ENCODE measurements around the gene ZNF689.

ZNF689 gene

GRCh38 chr16:30656974-30657865, 47.0 kb upstream of the ZNF689 start (continued):
- TF ChIP-seq TSHZ1 (tag by site-specific recombination; IDR thresholded peaks at IDR 0.05; ENCODE audit: borderline replicate concordance) (0 out of 2 replicates have a peak, but pooled peaks have one; percentile 7), KLF7 (tag by site-specific recombination; IDR thresholded peaks at IDR 0.05; ENCODE audit: borderline replicate concordance) (no peak), ZNF324 (tag by site-specific recombination; IDR thresholded peaks at IDR 0.05) (no peak), KLF16 (tag by site-specific recombination; IDR thresholded peaks at IDR 0.05) (no peak), ZNF155 (tag by site-specific recombination; IDR thresholded peaks at IDR 0.05) (no peak), IKZF3 (tag by site-specific recombination; IDR thresholded peaks at IDR 0.05) (peak; percentile 70; the same call in 1 of the 2 replicates), ZNF148 (tag by site-specific recombination; IDR thresholded peaks at IDR 0.05; ENCODE audit: borderline replicate concordance) (no peak), ZFHX2 (tag by site-specific recombination; conservative IDR thresholded peaks at IDR 0.05) (no peak), ZNF426 (tag by site-specific recombination; IDR thresholded peaks at IDR 0.05) (no peak), ZNF24 (tag by site-specific recombination; IDR thresholded peaks at IDR 0.05) (no peak), HOXD13 (CRISPR knock-in tag; IDR thresholded peaks at IDR 0.05; ENCODE audit: borderline replicate concordance) (no peak), ZNF518A (tag by site-specific recombination; conservative IDR thresholded peaks at IDR 0.05; ENCODE audit: low read depth) (no peak), ZNF785 (tag by site-specific recombination; IDR thresholded peaks at IDR 0.05) (no peak), ZNF707 (tag by site-specific recombination; IDR thresholded peaks at IDR 0.05) (no peak), ZNF623 (tag by site-specific recombination; IDR thresholded peaks at IDR 0.05) (no peak), ZBTB1 (tag by site-specific recombination; IDR thresholded peaks at IDR 0.05) (no peak), CTCF (tag by site-specific recombination; IDR thresholded peaks at IDR 0.05) (no peak), ZBTB11 (tag by site-specific recombination; conservative IDR thresholded peaks at IDR 0.05; ENCODE audit: low read depth) (0 out of 2 replicates have a peak, but pooled peaks have one; percentile 26), ZNF10 (tag by site-specific recombination; IDR thresholded peaks at IDR 0.05) (0 out of 2 replicates have a peak, but pooled peaks have one; percentile 21)

Data from HEK293 (cell line).